Loucy (cell line): Measurements from ENCODE around the gene CLNK.

Experiments used
- EZH2phosphoT487 ChIP-seq: fragments of 200-600 bp; IDR thresholded peaks from 2 replicates; pipeline ENCODE4 v1.6.1; 2018; ENCODE audit warnings: antibody characterized with exemption, mild to moderate bottlenecking, moderate library complexity, borderline replicate concordance
- TF ChIP-seq, protein P1 (sequence below): fragments of 200-600 bp; sonication (generic); conservative IDR thresholded peaks from 2 replicates; pipeline ENCODE4 v1.5.1; 2014; ENCODE audit warnings: mild to moderate bottlenecking, antibody characterized with exemption, low read length

DNA sequence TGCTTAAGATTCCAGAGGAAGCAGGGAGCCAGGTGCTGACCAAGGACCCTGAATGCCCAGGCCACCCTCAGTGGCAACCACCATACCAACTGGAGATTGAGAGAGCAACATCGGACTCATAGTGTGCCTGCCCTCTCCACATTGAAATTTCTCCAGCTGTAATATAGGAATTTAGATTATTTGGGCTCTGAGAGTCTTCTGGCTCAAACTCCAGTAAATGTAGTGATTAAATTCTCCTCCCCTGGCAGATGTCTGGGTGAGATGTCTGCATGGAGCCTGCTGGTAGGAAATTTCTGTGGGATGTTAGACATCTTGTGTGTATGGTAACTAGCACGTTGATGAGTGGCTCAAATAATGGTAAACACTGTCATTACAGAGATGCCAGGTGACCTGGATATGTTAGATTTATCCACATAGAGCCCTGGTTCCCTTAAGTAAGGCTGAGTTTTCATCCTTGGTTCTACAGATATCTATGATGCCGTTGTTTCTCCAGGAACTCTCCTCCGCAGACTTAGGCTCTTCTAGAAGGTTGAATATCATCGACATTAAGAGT is 70.6 kb downstream of the CLNK start:
- TF ChIP-seq, protein P1, sequence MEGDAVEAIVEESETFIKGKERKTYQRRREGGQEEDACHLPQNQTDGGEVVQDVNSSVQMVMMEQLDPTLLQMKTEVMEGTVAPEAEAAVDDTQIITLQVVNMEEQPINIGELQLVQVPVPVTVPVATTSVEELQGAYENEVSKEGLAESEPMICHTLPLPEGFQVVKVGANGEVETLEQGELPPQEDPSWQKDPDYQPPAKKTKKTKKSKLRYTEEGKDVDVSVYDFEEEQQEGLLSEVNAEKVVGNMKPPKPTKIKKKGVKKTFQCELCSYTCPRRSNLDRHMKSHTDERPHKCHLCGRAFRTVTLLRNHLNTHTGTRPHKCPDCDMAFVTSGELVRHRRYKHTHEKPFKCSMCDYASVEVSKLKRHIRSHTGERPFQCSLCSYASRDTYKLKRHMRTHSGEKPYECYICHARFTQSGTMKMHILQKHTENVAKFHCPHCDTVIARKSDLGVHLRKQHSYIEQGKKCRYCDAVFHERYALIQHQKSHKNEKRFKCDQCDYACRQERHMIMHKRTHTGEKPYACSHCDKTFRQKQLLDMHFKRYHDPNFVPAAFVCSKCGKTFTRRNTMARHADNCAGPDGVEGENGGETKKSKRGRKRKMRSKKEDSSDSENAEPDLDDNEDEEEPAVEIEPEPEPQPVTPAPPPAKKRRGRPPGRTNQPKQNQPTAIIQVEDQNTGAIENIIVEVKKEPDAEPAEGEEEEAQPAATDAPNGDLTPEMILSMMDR = no peak
- TF ChIP-seq EZH2phosphoT487 = no peak
